AG04450 (cell line): ENCODE results near the gene PDE10A. TPM values are rescaled to one million over a fixed set of nuclear protein-coding genes. Genes with fewer than 3 reads are reported as not detected.

Experiments used
- CTCF ChIA-PET: fragments of 300-600, 350-600 bp; formaldehyde crosslinking; extraction: SDS; loops from one replicate; lab custom pipeline; 2022; ENCODE audit warnings: antibody characterized with exemption, inconsistent platforms; lab: Charles Lee
- POLR2A ChIA-PET: fragments of 350-600 bp; formaldehyde crosslinking; extraction: SDS; loops from one replicate; lab custom pipeline; 2021; ENCODE audit warnings: antibody characterized with exemption, inconsistent platforms; lab: Yijun Ruan, JAX
- DNase-seq: peaks from one replicate; pipeline ENCODE4 v3.0.0-alpha.2; 2011; ENCODE audit warnings: low read depth, low spot score
- H3K27ac ChIP-seq: one replicate; pipeline ENCODE4 v1.5.1; 2012; ENCODE audit warnings: low read depth, low read length, control low read depth
- H3K27me3 ChIP-seq: one replicate; pipeline ENCODE4 v1.6.0; 2012; ENCODE audit warnings: low read length; ENCODE audit not compliant: control insufficient read depth, insufficient read depth
- H3K4me3 ChIP-seq: 2 replicates; pipeline ENCODE4 v1.5.1; 2011; ENCODE audit warnings: mild to moderate bottlenecking, low read depth, low read length, control low read depth
- H3K9me3 ChIP-seq: 2 replicates; pipeline ENCODE4 v1.5.1; 2012; ENCODE audit warnings: low read length; ENCODE audit not compliant: control insufficient read depth, insufficient read depth
- CTCF ChIP-seq: IDR thresholded peaks from 2 replicates; pipeline ENCODE4 v1.5.1; 2011; ENCODE audit warnings: low read depth, low read length, control low read depth, inconsistent platforms
- polyA plus RNA-seq: library from polyadenylated mRNA; depleted of rRNA; stranded (reverse); fragments of >200 nt; gene quantifications from 2 replicates; pipeline ENCODE4 v1.2.3, GENCODE V29; 2011
- small RNA-seq: library from RNA; depleted of rRNA; stranded (forward); fragments of <200 nt; gene quantifications from one replicate; pipeline ENCODE3, GENCODE V24; 2012; ENCODE audit warnings: low read depth; ENCODE audit not compliant: insufficient read length

PDE10A gene
- polyA plus RNA-seq, 1 experiment = 7.8 TPM

DNA sequence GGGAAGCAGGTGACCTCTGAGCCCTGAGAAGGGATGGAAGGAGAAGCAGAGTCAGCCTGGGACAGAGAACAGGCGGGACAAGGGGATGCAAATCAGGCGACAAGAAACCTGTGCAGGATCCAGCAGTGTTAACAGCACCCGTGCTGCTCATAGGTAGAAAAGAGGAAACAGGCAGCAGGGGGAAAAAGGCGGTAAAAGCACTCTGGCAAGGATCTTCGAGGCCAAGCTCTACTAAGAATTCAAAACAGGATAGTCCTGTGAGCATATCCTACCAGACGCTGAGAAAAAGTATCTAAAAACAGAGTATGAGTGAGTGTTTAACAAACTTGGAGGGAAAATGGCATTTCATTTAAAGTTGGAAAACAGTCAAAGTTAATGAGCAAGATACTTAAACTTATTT, 370.4 kb downstream of the PDE10A start:
- Histone ChIP-seq H3K9me3 (peaks cover 12% of the 10 kb centered on the region), H3K27ac (no peak overlapping the region), H3K27me3 (no peaks in the 10 kb centered on the region), H3K4me3 (no peak overlapping the region)
- no peak for TF ChIP-seq CTCF
- POLR2A ChIA-PET = no interaction called here
- CTCF ChIA-PET = no interaction called here
- DNase-seq = no peak

Small RNAs within 50 kb of the gene (small RNA-seq; reads per million reads assigned to genes)
- not detected for gene RNA5SP226
